COLO829 (cell line): ENCODE results near the gene MINDY3.

Source experiments
- DNase-seq: peaks from one replicate; pipeline ENCODE4 v3.0.0; 2012; ENCODE audit warnings: low spot score

The MINDY3 gene

DNA sequence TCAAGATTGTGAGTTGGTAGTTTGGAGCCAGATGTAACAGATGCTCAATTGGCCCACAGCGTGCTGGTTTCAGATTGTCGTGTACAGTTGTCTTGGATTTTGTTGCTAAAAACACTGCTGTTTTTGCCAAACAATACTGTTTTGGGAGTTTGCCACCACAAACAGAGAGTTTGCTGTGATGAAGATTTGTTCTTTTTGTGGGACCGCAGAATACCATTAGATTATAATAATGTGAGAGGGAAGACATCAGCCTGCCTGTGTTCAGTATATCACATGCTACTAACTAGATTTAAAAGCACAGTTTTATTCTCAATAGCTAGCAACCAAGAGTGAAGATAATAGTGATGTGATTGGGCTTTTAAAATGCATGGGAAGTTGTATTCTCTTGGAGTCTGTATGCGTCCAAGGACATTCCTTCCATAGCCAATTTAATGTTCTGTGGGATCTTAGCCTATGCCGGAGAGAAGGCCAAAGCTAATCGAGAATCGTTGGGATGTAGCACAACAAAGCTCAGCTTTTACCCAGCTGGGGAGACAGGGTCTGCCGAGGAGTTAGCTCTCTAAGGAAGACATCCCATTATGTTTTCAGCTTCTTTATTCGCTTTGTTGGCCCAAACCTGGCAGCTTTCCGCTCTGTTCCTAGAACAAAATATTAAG, 121.9 kb downstream of the MINDY3 start:
- no peak for DNase-seq

DNA sequence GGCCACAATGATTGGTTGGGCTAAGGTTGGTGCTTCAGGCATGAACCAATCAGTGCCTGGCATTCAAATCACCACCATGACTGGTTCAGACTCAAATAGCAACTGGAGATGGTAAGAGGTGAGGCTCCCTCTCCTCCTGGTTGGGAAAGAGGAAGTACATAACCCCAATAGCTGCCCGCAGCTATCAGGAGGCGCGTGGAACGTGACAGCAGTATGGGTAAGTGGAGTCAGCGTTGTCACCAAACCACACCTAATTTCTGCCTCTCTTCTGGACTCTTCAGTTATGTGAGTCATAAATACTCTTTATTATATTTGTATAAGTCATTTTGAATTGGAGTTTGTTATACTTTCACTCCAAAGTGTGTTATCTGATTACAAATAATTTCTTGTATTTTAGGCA, 122.7 kb downstream of the MINDY3 start:
- DNase-seq = no peak

DNA sequence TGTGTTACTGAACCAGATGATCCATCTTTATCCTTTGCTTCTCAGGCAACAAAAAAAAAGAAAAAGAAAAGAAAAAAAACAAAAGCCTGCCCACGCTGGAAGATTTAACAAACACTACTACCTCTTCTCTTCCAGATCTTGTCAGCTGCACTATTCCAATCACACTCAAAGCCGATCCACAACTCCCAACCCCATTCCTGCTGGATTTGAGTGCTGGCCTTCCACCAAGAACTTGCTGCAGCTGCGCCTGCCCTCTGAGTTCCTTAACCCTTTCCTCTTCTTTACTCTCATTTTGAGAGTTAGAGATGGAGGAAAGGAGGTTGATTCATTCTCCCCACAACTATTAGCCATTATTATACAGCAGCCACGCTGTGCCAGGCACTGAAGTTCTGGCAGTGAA, 124.5 kb downstream of the MINDY3 start:
- no peak for DNase-seq

DNA sequence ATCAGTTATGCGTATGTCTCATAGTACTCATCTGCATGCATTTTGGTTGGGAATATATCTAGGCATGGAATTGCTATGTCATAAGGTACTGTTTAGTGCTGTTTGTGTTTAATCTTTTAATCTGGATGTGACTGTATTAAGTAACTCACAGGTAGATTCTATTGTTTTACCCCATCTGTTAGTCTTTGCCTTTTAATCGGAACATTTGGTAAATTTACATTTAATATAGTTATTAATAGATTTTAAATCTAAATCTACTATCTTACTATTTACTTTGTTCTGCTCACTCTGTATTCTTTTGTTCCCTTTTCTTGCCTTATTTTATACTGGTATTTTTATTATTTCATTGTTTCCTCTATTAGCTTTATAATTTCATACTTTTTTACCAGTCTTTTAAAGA, 130.0 kb downstream of the MINDY3 start:
- no peak for DNase-seq

DNA sequence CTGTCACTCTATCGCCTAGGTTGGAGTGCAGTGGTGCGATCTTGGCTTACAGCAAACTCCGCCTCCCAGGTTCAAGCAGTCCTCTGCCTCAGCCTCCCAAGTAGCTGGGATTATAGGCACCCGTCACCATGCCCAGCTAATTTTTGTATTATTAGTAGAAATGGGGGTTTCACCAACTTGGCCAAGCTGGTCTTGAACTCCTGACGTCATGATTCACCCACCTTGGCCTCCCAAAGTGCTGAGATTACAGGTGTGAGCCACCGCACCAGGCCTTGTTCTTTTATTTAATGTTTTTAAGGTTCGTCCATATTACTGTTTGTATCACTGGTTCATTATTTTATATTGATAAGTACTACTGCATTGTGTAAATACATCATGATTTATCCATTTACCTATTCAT, 130.4 kb downstream of the MINDY3 start:
- DNase-seq = no peak
